RPMI8226 (cell line): ENCODE measurements around the gene MYO7B.

ENCODE experiments used
- DNase-seq: peaks from one replicate; pipeline ENCODE4 v3.0.0-alpha.2; 2015

Gene MYO7B

GRCh38 chr2:127611076-127611925, 75.8 kb downstream of the MYO7B start:
- DNase-seq, result no peak

- DNase-seq, result no peak
These were observed 76.8 kb downstream of the MYO7B start for GRCh38 chr2:127612111-127612822.

GRCh38 chr2:127614246-127614645, 78.8 kb downstream of the MYO7B start:
- no peak for DNase-seq

GRCh38 chr2:127614731-127615130, 79.2 kb downstream of the MYO7B start:
- no peak for DNase-seq

- no peak for DNase-seq
These were observed 80.2 kb downstream of the MYO7B start for GRCh38 chr2:127615511-127616166.

- DNase-seq, result no peak
These were observed 83.2 kb downstream of the MYO7B start for GRCh38 chr2:127618551-127619202.

GRCh38 chr2:127619203-127619590, 83.7 kb downstream of the MYO7B start:
- no peak for DNase-seq

- no peak for DNase-seq
These were observed 84.6 kb downstream of the MYO7B start for GRCh38 chr2:127619877-127620705.

GRCh38 chr2:127620866-127621265, 85.4 kb downstream of the MYO7B start:
- DNase-seq, result no peak

GRCh38 chr2:127621981-127622431, 86.5 kb downstream of the MYO7B start:
- DNase-seq, result no peak

GRCh38 chr2:127622561-127623387, 87.3 kb downstream of the MYO7B start:
- DNase-seq, result peak; percentile 86

GRCh38 chr2:127623388-127624319, 88.2 kb downstream of the MYO7B start:
- peak; percentile 80 for DNase-seq

- no peak for DNase-seq
These were observed 88.9 kb downstream of the MYO7B start for GRCh38 chr2:127624320-127624755.

- DNase-seq, result no peak
These were observed 89.5 kb downstream of the MYO7B start for GRCh38 chr2:127624756-127625571.

- no peak for DNase-seq
These were observed 90.1 kb downstream of the MYO7B start for GRCh38 chr2:127625572-127625951.

GRCh38 chr2:127626175-127626574, 90.7 kb downstream of the MYO7B start:
- no peak for DNase-seq

- DNase-seq, result no peak
These were observed 91.6 kb downstream of the MYO7B start for GRCh38 chr2:127626917-127627739.
